GM12874 (cell line): ENCODE measurements around the gene SLC25A27.

Experiments
- CTCF ChIP-seq: IDR thresholded peaks from 2 replicates; pipeline ENCODE4 v1.5.1; 2011; ENCODE audit warnings: low read depth, mild to moderate bottlenecking, control low read depth, low read length, moderate library complexity; ENCODE audit not compliant: insufficient read depth

Gene SLC25A27

GRCh38 chr6:46652603-46653438 lies at the start of gene SLC25A27, which contains the start of gene CYP39A1:
SLC25A27 (plus strand) TSS chr6:46652975; CDS start chr6:46653193, 218 bp downstream.
CYP39A1 (minus strand) TSS chr6:46652818; CDS start chr6:46652582, 236 bp downstream.
- no peak for TF ChIP-seq CTCF

- TF ChIP-seq CTCF = no peak
Observed at GRCh38 chr6:46605091-46605797, 47.5 kb upstream of the SLC25A27 start.

- no peak for TF ChIP-seq CTCF
Observed at GRCh38 chr6:46606338-46606737, 46.4 kb upstream of the SLC25A27 start.

- TF ChIP-seq CTCF = no peak
Observed at GRCh38 chr6:46610862-46611553, 41.8 kb upstream of the SLC25A27 start.

- TF ChIP-seq CTCF = no peak
Observed at GRCh38 chr6:46612645-46613044, 40.1 kb upstream of the SLC25A27 start.

GRCh38 chr6:46618726-46619125 lies 34.0 kb upstream of the SLC25A27 start:
- TF ChIP-seq CTCF = no peak
